H54 (cell line): ENCODE results near the gene TPCN2.

ENCODE experiments used
- DNase-seq: peaks from one replicate; pipeline ENCODE4 v3.0.0; 2011; ENCODE audit warnings: low spot score, mixed read lengths; ENCODE audit not compliant: insufficient read length
- FAIRE-seq: peaks from 3 replicates; lab custom pipeline; 2011; peaks lifted over from hg19 to GRCh38; lab: Jason Lieb, UNC
- POLR2A ChIP-seq: IDR thresholded peaks from 2 replicates; pipeline ENCODE4 v1.6.1; 2011; ENCODE audit warnings: low read depth, mild to moderate bottlenecking, low read length

The TPCN2 gene

GRCh38 chr11:69113226-69113625 is 64.5 kb downstream of the TPCN2 start:
- TF ChIP-seq POLR2A = no peak
- FAIRE-seq (no peak), DNase-seq (no peak)

GRCh38 chr11:69113646-69114340 is 65.1 kb downstream of the TPCN2 start:
- FAIRE-seq = no peak
- DNase-seq = no peak
- TF ChIP-seq POLR2A = no peak

GRCh38 chr11:69114362-69114761 is 65.6 kb downstream of the TPCN2 start:
- DNase-seq (no peak), FAIRE-seq (no peak)
- TF ChIP-seq POLR2A = no peak

GRCh38 chr11:69114811-69115523 is 66.2 kb downstream of the TPCN2 start:
- FAIRE-seq (no peak), DNase-seq (no peak)
- no peak for TF ChIP-seq POLR2A

GRCh38 chr11:69115586-69116560 is 67.1 kb downstream of the TPCN2 start:
- FAIRE-seq (no peak), DNase-seq (no peak)
- no peak for TF ChIP-seq POLR2A

- no peak for DNase-seq
- no peak for TF ChIP-seq POLR2A
- no peak for FAIRE-seq
Observed at GRCh38 chr11:69116671-69117070, 67.9 kb downstream of the TPCN2 start.

GRCh38 chr11:69119190-69119589 is 70.5 kb downstream of the TPCN2 start:
- FAIRE-seq = no peak
- TF ChIP-seq POLR2A = no peak

GRCh38 chr11:69120096-69120875 is 71.6 kb downstream of the TPCN2 start:
- FAIRE-seq = no peak
- no peak for DNase-seq
- no peak for TF ChIP-seq POLR2A

More at GRCh38 chr11:69119190-69119589, 70.5 kb downstream of the TPCN2 start:
- no peak for DNase-seq

- TF ChIP-seq POLR2A = no peak
- no peak for FAIRE-seq
- no peak for DNase-seq
Observed at GRCh38 chr11:69121021-69121420, 72.3 kb downstream of the TPCN2 start.

- FAIRE-seq (no peak), DNase-seq (no peak)
- TF ChIP-seq POLR2A = no peak
Observed at GRCh38 chr11:69121621-69122325, 73.0 kb downstream of the TPCN2 start.

GRCh38 chr11:69122326-69122629 is 73.5 kb downstream of the TPCN2 start:
- no peak for FAIRE-seq
- no peak for TF ChIP-seq POLR2A
- DNase-seq = no peak

GRCh38 chr11:69122630-69123431 is 74.1 kb downstream of the TPCN2 start:
- peak; percentile 97 for DNase-seq
- no peak for TF ChIP-seq POLR2A
- FAIRE-seq = no peak
